ENCODE measurements around the gene TMEM123. TPM values are rescaled to one million over a fixed set of nuclear protein-coding genes. Genes with fewer than 3 reads are reported as not detected.
A peak's percentile ranks its signal among the peaks of the same experiment; 100 is the strongest.

Gene TMEM123
- total and polyA plus RNA-seq, 2 of the 13 experiments (the other 11 are each of a cell fraction or from before 2014, with no cell fraction given) = 365 to 2,761 TPM

GRCh38 chr11:102346748-102347461 is 105.7 kb downstream of the TMEM123 start, which contains the start of gene BIRC2 (continued):
- no peak for TF ChIP-seq ZBTB46 (CRISPR knock-in tag; IDR thresholded peaks at IDR 0.05; ENCODE audit: borderline replicate concordance)
- peak; percentile 23; the same call in 1 of the 2 replicates for TF ChIP-seq ZNF317 (CRISPR knock-in tag; IDR thresholded peaks at IDR 0.05)
- no peak for TF ChIP-seq ZBTB39 (CRISPR knock-in tag; IDR thresholded peaks at IDR 0.05)
- peak; percentile 71; the same call in 1 of the 2 replicates for TF ChIP-seq ZBTB20 (CRISPR knock-in tag; IDR thresholded peaks at IDR 0.05; ENCODE audit: borderline replicate concordance, low read depth)
- TF ChIP-seq CAMTA2 (CRISPR knock-in tag; IDR thresholded peaks at IDR 0.05; ENCODE audit: borderline replicate concordance) = no peak
- peak; percentile 79; the same call in 1 of the 2 replicates for TF ChIP-seq BORCS8-MEF2B (CRISPR knock-in tag; IDR thresholded peaks at IDR 0.05)
- 0 out of 2 replicates have a peak, but pooled peaks have one; percentile 45 for TF ChIP-seq ZNF589 (CRISPR knock-in tag; conservative IDR thresholded peaks at IDR 0.05)
- TF ChIP-seq ZNF530 (CRISPR knock-in tag; IDR thresholded peaks at IDR 0.05; ENCODE audit: low read depth) = no peak
- TF ChIP-seq MTA1 (CRISPR knock-in tag; IDR thresholded peaks at IDR 0.05; ENCODE audit: borderline replicate concordance) = peak; percentile 79; the same call in 1 of the 2 replicates
- TF ChIP-seq U2AF2 (IDR thresholded peaks at IDR 0.05; ENCODE audit: low read depth, low read length) = no peak
- peak; percentile 66; the same call in 1 of the 2 replicates for TF ChIP-seq TFDP1 (CRISPR knock-in tag; IDR thresholded peaks at IDR 0.05; ENCODE audit: borderline replicate concordance)
- TF ChIP-seq ZKSCAN5 (CRISPR knock-in tag; IDR thresholded peaks at IDR 0.05) = no peak
- no peak for TF ChIP-seq MTA3 (CRISPR knock-in tag; IDR thresholded peaks at IDR 0.05)
- TF ChIP-seq DNMT1 (CRISPR knock-in tag; IDR thresholded peaks at IDR 0.05) = peak; percentile 73; the same call in 1 of the 2 replicates
- peak; percentile 46; the same call in 1 of the 2 replicates for TF ChIP-seq ZNF510 (CRISPR knock-in tag; IDR thresholded peaks at IDR 0.05; ENCODE audit: low read depth)
- peak; percentile 38; the same call in 1 of the 2 replicates for TF ChIP-seq ZBTB33 (CRISPR knock-in tag; IDR thresholded peaks at IDR 0.05)
- TF ChIP-seq POLR2A (IDR thresholded peaks at IDR 0.05; ENCODE audit: insufficient read depth in 1 of 2, low read depth in 2 of 2, low read length in 2 of 2) = peak; percentile 78 to 82
- TF ChIP-seq CERS6 (CRISPR knock-in tag; IDR thresholded peaks at IDR 0.05) = no peak
- TF ChIP-seq ZMYM3 (CRISPR knock-in tag; IDR thresholded peaks at IDR 0.05) = peak; percentile 85
- TF ChIP-seq ZNF678 (CRISPR knock-in tag; IDR thresholded peaks at IDR 0.05) = peak; percentile 41; the same call in 1 of the 2 replicates
- TF ChIP-seq ZNF558 (CRISPR knock-in tag; IDR thresholded peaks at IDR 0.05; ENCODE audit: borderline replicate concordance) = peak; percentile 57; the same call in 1 of the 2 replicates
- TF ChIP-seq ZNF619 (CRISPR knock-in tag; IDR thresholded peaks at IDR 0.05) = peak; percentile 94

All from HepG2 (cell line).